ENCODE data around the gene RILP.

GRCh38 chr17:1686086-1686485, 36.4 kb upstream of the RILP start:
- TF ChIP-seq EZH2 (IDR thresholded peaks at IDR 0.05) (no peak), ZNF274 (IDR thresholded peaks at IDR 0.05; ENCODE audit: low read depth, low read length) (no peak), POLR2A (IDR thresholded peaks at IDR 0.05; ENCODE audit: borderline replicate concordance, extremely low read depth, insufficient read depth, insufficient read length) (no peak), ELF1 (IDR thresholded peaks at IDR 0.05; ENCODE audit: borderline replicate concordance, low read depth) (no peak)
- TF ChIP-seq, protein P1, sequence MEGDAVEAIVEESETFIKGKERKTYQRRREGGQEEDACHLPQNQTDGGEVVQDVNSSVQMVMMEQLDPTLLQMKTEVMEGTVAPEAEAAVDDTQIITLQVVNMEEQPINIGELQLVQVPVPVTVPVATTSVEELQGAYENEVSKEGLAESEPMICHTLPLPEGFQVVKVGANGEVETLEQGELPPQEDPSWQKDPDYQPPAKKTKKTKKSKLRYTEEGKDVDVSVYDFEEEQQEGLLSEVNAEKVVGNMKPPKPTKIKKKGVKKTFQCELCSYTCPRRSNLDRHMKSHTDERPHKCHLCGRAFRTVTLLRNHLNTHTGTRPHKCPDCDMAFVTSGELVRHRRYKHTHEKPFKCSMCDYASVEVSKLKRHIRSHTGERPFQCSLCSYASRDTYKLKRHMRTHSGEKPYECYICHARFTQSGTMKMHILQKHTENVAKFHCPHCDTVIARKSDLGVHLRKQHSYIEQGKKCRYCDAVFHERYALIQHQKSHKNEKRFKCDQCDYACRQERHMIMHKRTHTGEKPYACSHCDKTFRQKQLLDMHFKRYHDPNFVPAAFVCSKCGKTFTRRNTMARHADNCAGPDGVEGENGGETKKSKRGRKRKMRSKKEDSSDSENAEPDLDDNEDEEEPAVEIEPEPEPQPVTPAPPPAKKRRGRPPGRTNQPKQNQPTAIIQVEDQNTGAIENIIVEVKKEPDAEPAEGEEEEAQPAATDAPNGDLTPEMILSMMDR (IDR thresholded peaks at IDR 0.05 in 2 of 3, conservative IDR thresholded peaks at IDR 0.05 in 1 of 3; ENCODE audit: borderline replicate concordance in 1 of 3, insufficient read depth in 1 of 3, low read depth in 2 of 3, low read length in 2 of 3) = no peak

Measured in HCT116 (cell line).